Panc1 (cell line): ENCODE measurements around the gene ESR1. TPM values are rescaled to one million over a fixed set of nuclear protein-coding genes. Genes with fewer than 3 reads are reported as not detected.

Source experiments
- ATAC-seq: fragments of 200-7000 bp; cut with Tn5 transposase; 2 replicates; pipeline ENCODE4 v1.9.1; 2020; ENCODE audit warnings: mild to moderate bottlenecking, moderate library complexity
- BruUV-seq: library from RNA; stranded (reverse); fragments of 400-500 nt; replicated peaks from 2 replicates; lab custom pipeline; 2021; lab: Mats Ljungman, UMichigan
- CTCF ChIA-PET: fragments of 300-600 bp; sonication (Branson Sonifier 250); formaldehyde crosslinking; loops from one replicate; lab custom pipeline; 2022; ENCODE audit warnings: antibody characterized with exemption; lab: Charles Lee
- POLR2A ChIA-PET: fragments of 300-600 bp; sonication (Branson Sonifier 250); formaldehyde crosslinking; loops from one replicate; lab custom pipeline; 2022; ENCODE audit warnings: antibody characterized with exemption; lab: Charles Lee
- DNase-seq: peaks from one replicate; pipeline ENCODE4 v3.0.0-alpha.2; 2010; ENCODE audit warnings: low read depth, low spot score
- H3K27ac ChIP-seq: 2 replicates; pipeline ENCODE4 v1.5.1; 2011; ENCODE audit warnings: mild to moderate bottlenecking, low read length, inconsistent platforms
- H3K27me3 ChIP-seq: fragments of 200-500 bp; sonication (Bioruptor generic); 2 replicates; pipeline ENCODE4 v1.6.0; 2014; ENCODE audit warnings: low read length, inconsistent platforms; ENCODE audit not compliant: control insufficient read depth, insufficient read depth
- H3K36me3 ChIP-seq: fragments of 200-500 bp; sonication (Bioruptor generic); 2 replicates; pipeline ENCODE4 v1.5.1; 2014; ENCODE audit warnings: inconsistent platforms, mild to moderate bottlenecking, low read length, moderate library complexity; ENCODE audit not compliant: control insufficient read depth, insufficient read depth
- H3K4me1 ChIP-seq: 2 replicates; pipeline ENCODE4 v1.5.1; 2011; ENCODE audit warnings: inconsistent platforms, mild to moderate bottlenecking, low read length, moderate library complexity; ENCODE audit not compliant: control insufficient read depth, insufficient read depth
- H3K4me3 ChIP-seq, 2 experiments: 2 replicates each; pipeline ENCODE4 v1.5.1; 2011 to 2012; ENCODE audit warnings: low read depth in 2 of 2, low read length in 2 of 2, mild to moderate bottlenecking in 2 of 2, inconsistent platforms in 1 of 2, moderate library complexity in 1 of 2
- H3K9me3 ChIP-seq: fragments of 200-500 bp; sonication (Bioruptor generic); 2 replicates; pipeline ENCODE4 v1.5.1; 2014; ENCODE audit warnings: low read depth, mild to moderate bottlenecking, inconsistent platforms, low read length, moderate library complexity; ENCODE audit not compliant: control insufficient read depth, insufficient read depth
- CTCF ChIP-seq: fragments of 450-650 bp; IDR thresholded peaks from 2 replicates; pipeline ENCODE4 v1.5.1; 2017; ENCODE audit warnings: mild to moderate bottlenecking
- POLR2AphosphoS5 ChIP-seq: IDR thresholded peaks from 2 replicates; pipeline ENCODE4 v1.6.1; 2012; ENCODE audit warnings: mild to moderate bottlenecking, low read depth, low read length, moderate library complexity
- REST ChIP-seq, 2 experiments: IDR thresholded peaks; 2 replicates each; pipeline ENCODE4 v1.6.1; 2011 to 2012; ENCODE audit warnings: low read depth in 2 of 2, control low read depth in 1 of 2, low read length in 1 of 2, mild to moderate bottlenecking in 1 of 2, moderate library complexity in 1 of 2; ENCODE audit not compliant: insufficient read depth in 1 of 2
- SIN3A ChIP-seq: IDR thresholded peaks from 2 replicates; pipeline ENCODE4 v1.6.1; 2012; ENCODE audit warnings: low read depth, mild to moderate bottlenecking, low read length, moderate library complexity, borderline replicate concordance; ENCODE audit not compliant: insufficient read depth
- TCF7L2 ChIP-seq: IDR thresholded peaks from 2 replicates; pipeline ENCODE4 v1.6.1; 2011; ENCODE audit warnings: mild to moderate bottlenecking, low read depth, low read length, inconsistent platforms
- in situ Hi-C: cut with HindIII; loops from 2 replicates; pipeline ENCODE4 v1.10.0; 2016; ENCODE audit warnings: low sequenced_read_pairs, low pct_unique_long_range_greater_than_20kb
- intact Hi-C: fragments of 100-400 bp; cut with micrococcal nuclease; formaldehyde crosslinking; loops from one replicate; pipeline ENCODE4 v1.10.0; 2022; ENCODE audit not compliant: unreplicated experiment
- total RNA-seq: library from RNA; stranded (reverse); gene quantifications from one replicate; pipeline ENCODE4 v1.2.1, GENCODE V29; 2021; ENCODE audit not compliant: unreplicated experiment

Gene ESR1
- total RNA-seq, 1 experiment from 2014 or later = 0.03 TPM

- Histone ChIP-seq H3K9me3 (no peaks in the 10 kb centered on the region), H3K36me3 (no peaks in the 10 kb centered on the region), H3K4me3 (no peak overlapping the region), H3K27ac (no peak overlapping the region), H3K4me1 (no peaks in the 10 kb centered on the region), H3K27me3 (no peaks in the 10 kb centered on the region)
- in situ Hi-C loops (no loop called here), intact Hi-C loops (no loop called here)
- no TSS peak for BruUV-seq
- ChIA-PET CTCF (no interaction called here), POLR2A (no interaction called here)
- no peak for TF ChIP-seq SIN3A
- TF ChIP-seq TCF7L2 = no peak
- no peak for TF ChIP-seq CTCF
- TF ChIP-seq POLR2AphosphoS5 = no peak
- TF ChIP-seq REST (IDR thresholded peaks at IDR 0.05; ENCODE audit: insufficient read depth in 1 of 2, low read depth in 2 of 2, low read length in 1 of 2) = no peak
- ATAC-seq (no peak), DNase-seq (no peak)
Observed at GRCh38 chr6:152049502-152049901, 242.0 kb downstream of the ESR1 start.

GRCh38 chr6:152050451-152051195 lies 243.1 kb downstream of the ESR1 start:
- TF ChIP-seq POLR2AphosphoS5 = no peak
- TF ChIP-seq SIN3A = no peak
- TF ChIP-seq CTCF = no peak
- TF ChIP-seq TCF7L2 = no peak
- TF ChIP-seq REST (IDR thresholded peaks at IDR 0.05; ENCODE audit: insufficient read depth in 1 of 2, low read depth in 2 of 2, low read length in 1 of 2) = no peak
- ATAC-seq = no peak
- intact Hi-C loops = no loop called here
- ChIA-PET CTCF (no interaction called here), POLR2A (no interaction called here)
- Histone ChIP-seq H3K4me3 (no peak overlapping the region), H3K27ac (no peak overlapping the region), H3K9me3 (no peaks in the 10 kb centered on the region), H3K27me3 (no peaks in the 10 kb centered on the region), H3K36me3 (no peaks in the 10 kb centered on the region), H3K4me1 (no peaks in the 10 kb centered on the region)
- no TSS peak for BruUV-seq
- in situ Hi-C loops = no loop called here
- no peak for DNase-seq
